Measurements from ENCODE around the gene TCAF2.
"Not testable (repeated sequence)": the region's sequence is repeated elsewhere in the genome, so short reads cannot be mapped to it uniquely, and the experiment has no call there.

Gene TCAF2

GRCh38 chr7:143620646-143621045, at the start of gene TCAF2:
TCAF2 (plus strand) TSS chr7:143620974.
- not testable (repeated sequence) for DNase-seq

GRCh38 chr7:143571501-143571900, 49.3 kb upstream of the TCAF2 start, which contains the start of gene CTAGE15:
CTAGE15 (plus strand) TSS chr7:143571801; CDS start chr7:143571818, 17 bp downstream.
- DNase-seq = not testable (repeated sequence)

DNA sequence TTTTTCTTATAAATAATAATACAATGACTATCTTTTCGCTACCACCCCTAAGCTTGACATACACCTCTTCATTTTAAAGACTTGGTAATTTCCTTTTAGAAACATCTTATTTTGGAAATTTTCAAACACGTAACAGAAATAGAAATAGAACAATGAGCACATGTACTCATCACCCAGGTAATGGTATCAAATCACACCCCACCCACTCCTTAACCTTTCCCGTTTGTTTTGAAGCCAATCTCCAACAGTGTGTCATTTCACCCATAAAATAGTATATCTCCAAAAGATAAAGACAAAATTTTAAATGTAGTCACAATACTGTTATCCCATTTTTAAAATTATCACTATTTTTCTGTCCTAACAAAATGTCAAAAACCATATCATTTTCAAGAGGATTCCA, 32.6 kb upstream of the TCAF2 start:
- not testable (repeated sequence) for DNase-seq

DNA sequence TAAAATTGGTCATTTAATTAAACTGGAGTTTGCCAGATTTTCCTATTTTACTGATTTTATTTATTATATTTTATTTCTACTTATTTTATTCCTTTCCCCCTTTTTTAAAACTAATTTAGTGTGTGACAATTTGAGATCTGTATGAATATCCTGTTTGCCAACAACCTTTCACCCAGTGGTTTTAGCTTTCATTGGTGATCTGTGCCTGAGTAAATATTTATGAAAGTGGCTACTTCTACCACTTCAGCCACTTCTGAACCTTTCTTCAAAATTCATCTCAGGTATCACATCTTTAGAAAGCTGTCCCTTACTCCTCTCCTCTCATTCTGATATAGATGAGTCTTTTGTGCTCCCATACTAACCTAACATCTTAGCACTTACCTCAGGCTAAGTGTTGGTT, 30.9 kb upstream of the TCAF2 start:
- not testable (repeated sequence) for DNase-seq

DNA sequence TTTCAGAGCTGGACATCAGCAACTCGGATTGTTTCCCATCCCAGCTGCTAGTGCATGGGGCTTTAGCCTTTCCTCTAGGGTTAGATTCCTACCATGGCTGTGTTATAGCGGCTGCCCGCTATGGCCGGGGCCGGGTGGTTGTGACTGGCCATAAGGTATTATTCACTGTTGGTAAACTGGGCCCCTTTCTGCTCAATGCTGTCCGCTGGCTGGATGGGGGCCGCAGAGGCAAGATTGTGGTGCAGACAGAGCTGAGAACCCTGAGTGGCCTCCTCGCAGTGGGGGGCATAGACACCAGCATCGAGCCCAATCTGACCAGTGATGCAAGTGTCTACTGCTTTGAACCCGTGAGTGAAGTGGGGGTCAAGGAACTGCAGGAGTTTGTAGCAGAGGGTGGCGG, 22.7 kb upstream of the TCAF2 start:
- DNase-seq = not testable (repeated sequence)

- DNase-seq = not testable (repeated sequence)
Measured at GRCh38 chr7:143603549-143603948, 17.2 kb upstream of the TCAF2 start.

- DNase-seq = not testable (repeated sequence)
Measured at GRCh38 chr7:143606088-143606487, 14.7 kb upstream of the TCAF2 start.

DNA sequence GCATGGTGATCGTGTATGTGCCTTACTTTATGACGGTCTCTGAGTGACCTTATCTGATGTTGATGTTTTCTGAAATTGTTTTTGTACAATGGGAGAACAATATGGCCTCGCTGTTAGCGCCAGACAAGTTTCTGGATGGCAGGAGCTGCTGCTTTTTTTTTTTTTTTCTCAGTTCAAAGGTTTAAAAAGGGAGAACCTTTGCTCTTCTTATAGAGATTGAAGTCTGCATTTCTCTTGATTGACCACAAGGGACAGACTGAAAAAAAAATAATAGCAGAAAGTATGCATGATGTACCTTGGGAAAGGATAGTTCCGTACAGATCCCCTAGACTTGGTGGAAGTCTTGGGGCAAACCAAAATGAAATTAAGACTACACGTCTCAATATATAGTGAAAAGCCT, 5.2 kb upstream of the TCAF2 start:
- DNase-seq = not testable (repeated sequence)

DNA sequence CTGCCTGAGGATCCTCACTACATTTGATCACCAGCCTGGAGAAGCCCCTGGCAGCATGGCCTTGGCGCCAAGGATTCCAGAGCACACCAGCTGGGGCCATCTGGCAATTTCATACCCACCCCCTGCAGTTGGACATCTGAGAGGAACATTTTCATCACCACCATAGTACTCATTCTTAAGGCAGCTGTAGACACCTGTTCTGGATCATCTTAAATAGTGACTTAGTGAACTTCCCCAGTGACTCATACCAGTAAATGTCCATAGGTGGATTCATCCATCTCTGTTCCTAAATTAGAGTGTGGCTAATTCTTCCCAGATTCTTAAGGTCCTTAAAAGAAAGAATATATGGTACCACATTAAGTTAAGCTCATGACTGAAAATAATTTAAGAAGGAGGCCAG, 3.6 kb upstream of the TCAF2 start:
- DNase-seq = not testable (repeated sequence)

DNA sequence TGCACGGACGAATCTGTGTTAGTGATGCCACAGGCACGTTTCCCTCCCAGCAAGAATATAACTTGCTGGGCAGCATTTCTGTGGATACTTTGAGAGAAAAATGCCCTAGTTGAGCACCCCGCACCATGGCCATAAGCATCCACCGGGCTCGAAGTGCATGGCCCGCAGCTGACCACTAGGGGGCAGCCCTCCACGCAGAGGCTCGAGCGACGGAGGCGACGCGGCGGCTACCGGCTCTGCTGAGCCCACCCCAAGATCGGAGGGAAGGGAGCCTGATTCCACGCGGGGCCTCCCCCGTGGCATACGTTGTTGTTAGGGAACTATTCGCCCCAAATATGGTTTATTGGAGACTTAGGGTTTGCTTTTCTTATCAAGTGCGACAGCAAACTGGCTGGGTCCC, 716 bp upstream of the TCAF2 start:
- DNase-seq = not testable (repeated sequence)

- DNase-seq = not testable (repeated sequence)
Measured at GRCh38 chr7:143621175-143621574, 401 bp downstream of the TCAF2 start.

DNA sequence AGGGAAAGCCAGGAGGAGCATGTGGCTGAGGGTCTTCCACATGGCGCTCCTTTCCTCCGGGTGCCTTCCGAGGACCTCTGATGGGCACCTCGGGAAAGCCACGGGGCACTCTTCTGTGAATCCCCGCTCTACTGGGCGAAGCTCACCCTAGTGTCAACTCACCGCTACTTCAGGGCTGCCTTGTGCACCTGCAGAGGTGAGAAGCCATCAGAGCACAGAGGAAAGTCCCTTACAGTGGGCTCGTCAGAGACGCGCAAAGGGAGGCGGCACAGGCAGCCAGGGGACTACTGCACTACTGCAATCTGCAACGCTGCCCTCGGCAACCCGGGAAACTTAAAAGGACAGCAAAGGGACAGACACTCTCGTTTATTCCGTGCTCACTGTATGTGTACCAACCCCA, 1.4 kb downstream of the TCAF2 start:
- DNase-seq = not testable (repeated sequence)

DNA sequence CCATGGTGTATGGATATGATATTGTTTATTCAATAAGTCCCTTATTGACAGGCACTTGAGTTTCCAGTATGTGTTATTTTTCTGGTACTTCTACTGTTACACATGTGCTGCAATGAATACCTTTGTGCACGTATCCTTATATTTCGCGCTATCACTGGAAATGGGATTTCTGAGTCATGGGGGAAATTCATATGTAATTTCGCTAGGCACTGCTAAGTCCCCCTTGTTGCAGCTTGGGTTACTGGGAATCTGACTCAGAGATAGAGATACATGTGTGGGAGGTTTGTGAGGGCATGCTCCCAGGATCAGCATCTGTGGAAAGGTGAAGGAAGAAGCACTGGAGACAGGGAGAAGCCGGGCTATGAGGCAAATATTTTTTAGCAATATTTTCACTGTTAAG, 9.9 kb downstream of the TCAF2 start:
- DNase-seq = not testable (repeated sequence)

DNA sequence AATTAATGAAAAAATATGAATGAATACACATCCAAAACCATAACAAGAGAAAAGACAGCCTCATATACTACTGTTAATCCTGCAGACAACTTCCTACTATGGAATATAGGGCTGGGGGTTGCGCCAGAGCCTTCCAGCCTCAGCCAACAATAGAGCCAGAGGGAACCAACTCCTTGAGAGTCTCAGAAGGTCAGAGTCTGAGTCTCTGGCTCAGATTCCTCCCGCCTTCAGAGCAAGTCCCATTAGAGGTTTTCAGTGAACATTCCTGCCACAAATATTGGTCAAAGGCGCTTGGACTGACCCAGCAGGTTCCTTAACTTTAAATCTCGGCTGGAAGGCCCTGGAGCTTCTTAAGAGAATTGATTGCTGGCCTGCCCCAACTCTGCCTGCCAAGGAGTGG, 11.7 kb downstream of the TCAF2 start:
- not testable (repeated sequence) for DNase-seq

DNA sequence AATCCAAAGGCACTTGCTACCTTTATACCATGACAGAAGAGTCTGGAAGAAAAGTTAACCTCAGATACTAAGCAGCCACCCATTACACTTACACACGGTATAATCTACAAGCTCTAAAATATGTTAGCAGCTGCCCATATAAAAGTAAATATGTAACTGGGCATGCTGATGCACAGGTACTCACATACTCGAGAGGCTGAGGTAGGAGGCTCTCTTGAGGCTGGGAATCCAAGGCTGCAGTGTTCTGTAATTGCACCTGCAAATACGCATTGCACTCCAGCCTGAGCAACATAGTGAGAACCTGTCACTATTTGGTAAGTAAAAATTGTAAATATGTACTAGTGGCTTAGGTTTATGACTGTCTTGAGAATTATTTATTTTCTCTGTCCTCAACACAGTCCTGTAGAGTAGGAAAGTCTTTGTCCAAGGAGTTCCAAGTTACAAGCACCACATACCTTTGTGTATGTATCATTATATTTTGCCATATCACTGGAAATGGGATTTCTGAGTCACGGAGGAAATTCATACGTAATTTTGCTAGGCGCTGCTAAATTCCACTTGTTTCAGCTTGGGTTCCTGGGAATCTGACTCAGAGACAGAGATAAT, 12.3 kb downstream of the TCAF2 start:
- DNase-seq = not testable (repeated sequence)

DNA sequence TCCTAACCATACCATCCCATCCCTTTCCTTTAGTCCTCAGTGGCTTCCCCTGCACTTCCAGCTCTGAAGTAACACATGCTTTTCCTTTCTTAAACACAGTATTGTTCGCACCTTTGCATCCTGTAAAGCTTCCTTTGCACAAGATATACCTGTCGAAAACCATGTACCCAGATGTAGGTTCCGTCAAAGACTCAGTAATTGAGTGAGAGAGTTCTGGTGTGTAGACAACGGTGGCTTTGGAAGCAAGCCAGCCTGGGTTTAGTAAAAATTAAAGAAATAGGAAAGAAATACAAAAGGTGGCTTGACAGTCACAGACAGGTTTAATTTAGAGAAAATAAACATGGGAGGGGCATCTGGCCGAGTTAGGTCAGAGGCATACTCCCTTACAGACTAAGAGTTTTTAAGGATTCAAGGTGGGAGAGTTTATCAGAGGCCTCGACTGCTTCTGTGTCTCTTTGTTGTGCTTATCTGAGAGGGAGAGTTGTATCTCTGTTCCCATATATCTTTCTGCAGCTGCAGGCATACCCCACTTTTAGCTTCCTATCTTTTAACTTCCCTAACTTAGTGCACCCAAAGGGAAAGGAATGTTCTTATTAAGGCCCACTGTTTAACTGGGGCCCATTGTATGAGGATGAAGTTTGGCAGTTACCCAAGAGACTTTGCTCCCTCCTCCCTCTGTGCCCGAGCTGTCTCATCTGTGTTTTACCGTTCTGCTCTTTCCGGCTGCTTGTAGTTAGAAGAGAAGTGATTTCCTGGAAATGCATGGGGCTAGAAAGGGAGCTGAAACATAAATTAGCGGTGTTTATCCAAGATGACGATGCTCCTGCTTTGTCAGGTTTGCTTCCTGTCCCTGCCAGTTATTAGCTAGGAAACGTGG, 14.8 kb downstream of the TCAF2 start:
- DNase-seq = not testable (repeated sequence)

DNA sequence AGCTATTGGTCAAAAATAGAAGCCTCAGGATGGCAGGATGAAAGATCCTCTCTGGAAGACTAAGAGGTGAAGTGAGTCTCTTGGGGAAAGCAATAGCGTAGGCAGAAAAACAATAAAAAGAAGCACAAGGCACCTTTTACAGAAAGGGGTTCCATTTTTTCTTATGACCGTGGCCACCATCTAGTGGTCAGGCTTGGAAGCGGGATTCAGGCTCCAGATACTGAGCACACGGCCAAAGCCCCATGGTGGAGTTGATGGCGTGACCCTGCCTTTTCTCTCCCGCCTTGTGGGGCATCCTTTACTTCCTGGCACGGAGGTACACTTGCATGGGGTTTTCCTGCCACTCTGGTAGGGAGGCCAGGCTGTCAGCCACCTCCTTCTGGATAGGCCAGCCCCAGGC, 18.6 kb downstream of the TCAF2 start:
- DNase-seq = not testable (repeated sequence)

DNA sequence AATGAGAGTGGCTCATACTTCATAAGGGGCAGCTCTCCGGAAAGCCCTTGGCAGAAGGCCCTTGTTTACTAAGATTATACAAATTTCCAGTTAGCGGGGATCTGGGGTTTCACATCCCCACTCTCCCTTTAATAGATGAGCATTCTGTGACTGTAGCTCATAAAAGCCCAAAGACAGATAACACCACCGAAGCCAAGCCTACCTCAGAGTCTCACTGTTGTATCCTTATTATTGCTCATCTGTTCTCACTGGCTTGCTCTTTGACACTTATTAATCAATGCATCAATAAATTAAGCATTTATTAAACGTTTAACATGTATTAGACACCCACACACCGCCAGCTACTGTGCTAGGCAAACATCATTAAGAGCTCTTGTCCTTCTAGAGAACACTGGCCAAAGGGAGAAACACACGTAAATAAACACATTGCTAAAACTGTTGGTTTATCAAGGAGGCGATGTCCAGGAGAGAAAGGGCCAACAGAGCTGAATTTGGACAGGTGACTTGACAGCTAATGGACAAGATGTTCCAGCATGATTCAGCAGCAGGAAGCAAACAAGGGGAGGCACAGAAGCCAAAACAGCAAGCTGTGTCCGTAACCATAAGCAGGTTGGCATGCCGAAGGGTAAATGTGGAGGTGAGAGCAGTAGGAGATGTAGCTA, 19.9 kb downstream of the TCAF2 start:
- not testable (repeated sequence) for DNase-seq

- DNase-seq = not testable (repeated sequence)
Measured at GRCh38 chr7:143646598-143646997, 25.8 kb downstream of the TCAF2 start.

GRCh38 chr7:143649902-143650301, 29.1 kb downstream of the TCAF2 start:
- DNase-seq = not testable (repeated sequence)

DNA sequence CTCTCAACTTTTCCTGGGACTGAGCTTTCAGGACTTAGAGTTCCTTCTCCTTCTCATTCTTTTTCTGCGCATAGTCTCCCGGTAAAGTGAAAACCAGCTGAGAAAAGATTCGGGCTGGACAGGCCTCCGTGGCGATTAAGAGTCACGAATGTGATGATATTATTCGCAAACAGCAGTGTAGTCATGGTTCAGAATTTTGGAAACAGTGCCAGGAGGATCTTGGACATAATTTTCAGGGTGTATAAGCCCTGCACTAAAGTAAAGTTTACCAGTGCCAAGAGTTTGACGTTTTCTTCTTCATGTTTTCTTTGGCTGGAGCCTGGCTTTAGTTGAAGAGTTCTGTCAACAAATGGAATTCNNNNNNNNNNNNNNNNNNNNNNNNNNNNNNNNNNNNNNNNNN, 29.7 kb downstream of the TCAF2 start:
- DNase-seq = not testable (repeated sequence)
